H1 (cell line): ENCODE results near the gene GBP4. TPM values are rescaled to one million over a fixed set of nuclear protein-coding genes. Genes with fewer than 3 reads are reported as not detected.

Experiments used
- CTCF ChIA-PET: fragments of 300-600 bp; sonication (Branson Sonifier 250); formaldehyde crosslinking; loops from one replicate; lab custom pipeline; 2021; ENCODE audit not compliant: partially characterized antibody; lab: Charles Lee
- POLR2A ChIA-PET: fragments of 300-600 bp; sonication (Branson Sonifier 250); formaldehyde crosslinking; loops from one replicate; lab custom pipeline; 2021; ENCODE audit warnings: inconsistent platforms; ENCODE audit not compliant: partially characterized antibody; lab: Charles Lee
- DNase-seq, 2 experiments: peaks; one replicate each; pipeline versions ENCODE4 v3.0.0 to v3.0.0-alpha.2; 2010 to 2022; ENCODE audit warnings: low spot score in 2 of 2, low read depth in 1 of 2, mixed read lengths in 1 of 2
- FAIRE-seq: peaks from 2 replicates; lab custom pipeline; 2011; peaks lifted over from hg19 to GRCh38; lab: Jason Lieb, UNC
- H2AFZ ChIP-seq: 2 replicates; pipeline ENCODE4 v1.8.1; 2012; ENCODE audit warnings: low read length, inconsistent platforms
- H2AK5ac ChIP-seq: 2 replicates; pipeline ENCODE4 v1.6.1; 2013; ENCODE audit warnings: low read depth, low read length
- H2BK120ac ChIP-seq: replicated peaks from 2 replicates; pipeline ENCODE3; 2013; ENCODE audit warnings: low read depth, low read length, inconsistent platforms
- H2BK12ac ChIP-seq: 2 replicates; pipeline ENCODE4 v1.6.1; 2013; ENCODE audit warnings: low read depth, low read length
- H2BK15ac ChIP-seq: 2 replicates; pipeline ENCODE4 v1.6.1; 2013; ENCODE audit warnings: low read length
- H2BK20ac ChIP-seq: 2 replicates; pipeline ENCODE4 v1.6.1; 2013; ENCODE audit warnings: low read length
- H2BK5ac ChIP-seq: 2 replicates; pipeline ENCODE4 v1.6.1; 2013; ENCODE audit warnings: low read depth, low read length
- H3K14ac ChIP-seq: 2 replicates; pipeline ENCODE4 v1.6.1; 2013; ENCODE audit warnings: inconsistent platforms; ENCODE audit not compliant: insufficient read length
- H3K18ac ChIP-seq: 2 replicates; pipeline ENCODE4 v1.6.1; 2013; ENCODE audit warnings: low read length; ENCODE audit errors: extremely low read depth
- H3K23ac ChIP-seq: 2 replicates; pipeline ENCODE4 v1.6.1; 2013; ENCODE audit warnings: inconsistent platforms; ENCODE audit not compliant: insufficient read length
- H3K23me2 ChIP-seq: 2 replicates; pipeline ENCODE4 v1.6.1; 2013; ENCODE audit warnings: low read depth, low read length
- H3K27ac ChIP-seq: 2 replicates; pipeline ENCODE4 v1.6.1; 2011; ENCODE audit warnings: low read depth, low read length, inconsistent platforms
- H3K27me3 ChIP-seq, 4 experiments: replicated peaks in 1 of 4; 1 replicate in 1 of 4; 2 replicates in 3 of 4; pipeline versions ENCODE4 v1.6.1 to v1.8.1; 2011 to 2013; ENCODE audit warnings: low read length in 3 of 4, mild to moderate bottlenecking in 3 of 4, inconsistent platforms in 2 of 4, mixed read lengths in 2 of 4, moderate library complexity in 1 of 4; ENCODE audit not compliant: control insufficient read depth in 3 of 4, insufficient read depth in 3 of 4; ENCODE audit errors: extremely low read depth in 1 of 4
- H3K36me3 ChIP-seq, 4 experiments: 2 replicates each; pipeline versions ENCODE4 v1.6.1 to v1.8.1; 2011 to 2013; ENCODE audit warnings: mild to moderate bottlenecking in 4 of 4, low read length in 3 of 4, moderate library complexity in 2 of 4, control low read depth in 1 of 4, inconsistent platforms in 1 of 4; ENCODE audit not compliant: insufficient read depth in 4 of 4, control insufficient read depth in 2 of 4
- H3K4ac ChIP-seq: replicated peaks from 2 replicates; pipeline ENCODE3; 2013; ENCODE audit warnings: low read length, low read depth, mixed read lengths, inconsistent platforms; ENCODE audit not compliant: insufficient read length
- H3K4me1 ChIP-seq, 4 experiments: replicated peaks in 1 of 4; 1 replicate in 1 of 4; 2 replicates in 3 of 4; pipeline versions ENCODE4 v1.6.1 to v1.8.1; 2011 to 2013; ENCODE audit warnings: low read length in 3 of 4, inconsistent platforms in 2 of 4, mixed read lengths in 1 of 4; ENCODE audit not compliant: insufficient read depth in 4 of 4, control insufficient read depth in 3 of 4
- H3K4me2 ChIP-seq, 2 experiments: 2 replicates each; pipeline versions ENCODE4 v1.6.1 to v1.8.1; 2011 to 2013; ENCODE audit warnings: low read depth in 2 of 2, low read length in 2 of 2, control low read depth in 1 of 2, inconsistent platforms in 1 of 2, mild to moderate bottlenecking in 1 of 2; ENCODE audit not compliant: insufficient read depth in 1 of 2
- H3K4me3 ChIP-seq, 4 experiments: fragments of 200-600, 300-600 bp in 1 of 4; sonication (generic), shearing (Covaris generic), sonication (Bioruptor Twin) in 1 of 4; 2 replicates each; pipeline versions ENCODE4 v1.5.1 to v1.8.1; 2011 to 2016; ENCODE audit warnings: low read length in 4 of 4, low read depth in 3 of 4, control low read depth in 2 of 4, inconsistent platforms in 2 of 4, mild to moderate bottlenecking in 2 of 4, mixed read lengths in 1 of 4, moderate library complexity in 1 of 4; ENCODE audit not compliant: insufficient read depth in 2 of 4; ENCODE audit errors: extremely low read depth in 1 of 4
- H3K56ac ChIP-seq: replicated peaks from 2 replicates; pipeline ENCODE3; 2013; ENCODE audit warnings: low read depth, mild to moderate bottlenecking, mixed read lengths, low read length, inconsistent platforms; ENCODE audit not compliant: insufficient read length
- H3K79me1 ChIP-seq: 2 replicates; pipeline ENCODE4 v1.6.1; 2013; ENCODE audit warnings: low read depth, low read length, control low read depth
- H3K79me2 ChIP-seq, 2 experiments: 2 replicates each; pipeline versions ENCODE4 v1.6.1 to v1.8.1; 2012 to 2013; ENCODE audit warnings: low read length in 2 of 2, mild to moderate bottlenecking in 2 of 2, inconsistent platforms in 1 of 2; ENCODE audit not compliant: insufficient read depth in 2 of 2, control insufficient read depth in 1 of 2
- H3K9ac ChIP-seq, 4 experiments: replicated peaks in 1 of 4; 1 replicate in 1 of 4; 2 replicates in 3 of 4; pipeline versions ENCODE4 v1.6.1 to v1.8.1; 2011 to 2013; ENCODE audit warnings: low read depth in 3 of 4, low read length in 3 of 4, control low read depth in 2 of 4, mild to moderate bottlenecking in 2 of 4, moderate library complexity in 2 of 4, inconsistent platforms in 1 of 4; ENCODE audit errors: extremely low read depth in 1 of 4
- H3K9me3 ChIP-seq, 2 experiments: 2 replicates each; pipeline versions ENCODE4 v1.6.1 to v1.8.1; 2012 to 2013; ENCODE audit warnings: mild to moderate bottlenecking in 2 of 2, moderate library complexity in 2 of 2, control low read depth in 1 of 2, inconsistent platforms in 1 of 2, low read depth in 1 of 2, low read length in 1 of 2, mixed read lengths in 1 of 2; ENCODE audit not compliant: insufficient read depth in 2 of 2
- H4K20me1 ChIP-seq, 2 experiments: replicated peaks in 1 of 2; 2 replicates each; pipeline versions ENCODE3 to v1.8.1; 2011 to 2013; ENCODE audit warnings: inconsistent platforms in 2 of 2, low read length in 2 of 2, mild to moderate bottlenecking in 1 of 2; ENCODE audit not compliant: insufficient read depth in 2 of 2, control insufficient read depth in 1 of 2
- H4K5ac ChIP-seq: 2 replicates; pipeline ENCODE4 v1.6.1; 2013; ENCODE audit warnings: low read length, low read depth, mixed read lengths, inconsistent platforms; ENCODE audit not compliant: insufficient read length
- H4K8ac ChIP-seq: 2 replicates; pipeline ENCODE4 v1.8.0; 2013; ENCODE audit warnings: mild to moderate bottlenecking, moderate library complexity, low read length, inconsistent platforms; ENCODE audit not compliant: insufficient read depth; ENCODE audit errors: extremely low read depth
- H4K91ac ChIP-seq: replicated peaks from 2 replicates; pipeline ENCODE3; 2013; ENCODE audit warnings: low read length, mixed read lengths, inconsistent platforms; ENCODE audit not compliant: insufficient read length
- ASH2L ChIP-seq: fragments of 200-600, 300-600 bp; sonication (generic); IDR thresholded peaks from one replicate; pipeline ENCODE4 v1.7.1; 2017; ENCODE audit warnings: low read length
- CEBPB ChIP-seq: IDR thresholded peaks from 2 replicates; pipeline ENCODE4 v1.6.1; 2012; ENCODE audit warnings: low read depth, low read length
- POU5F1 ChIP-seq: IDR thresholded peaks from 2 replicates; pipeline ENCODE4 v1.6.1; 2011; ENCODE audit warnings: low read depth, mild to moderate bottlenecking, low read length, moderate library complexity
- RFX5 ChIP-seq: IDR thresholded peaks from 2 replicates; pipeline ENCODE4 v1.6.1; 2011; ENCODE audit warnings: low read depth, low read length, improper control_type of control experiment, borderline replicate concordance
- SIX5 ChIP-seq: IDR thresholded peaks from 2 replicates; pipeline ENCODE4 v1.6.1; 2011; ENCODE audit warnings: mild to moderate bottlenecking, low read depth, low read length
- SP1 ChIP-seq: IDR thresholded peaks from 2 replicates; pipeline ENCODE4 v1.6.1; 2011; ENCODE audit warnings: low read depth, low read length
- SP4 ChIP-seq: IDR thresholded peaks from 2 replicates; pipeline ENCODE4 v1.6.1; 2012; ENCODE audit warnings: low read length, inconsistent platforms
- WGBS, 2 experiments: shearing (Covaris generic) in 1 of 2; methylation state at CpG; one replicate each; pipeline versions ENCODE4 v1.1.6 to v1.1.7; 2013 to 2015; ENCODE audit warnings: low lambda C conversion rate in 2 of 2, mixed read lengths in 2 of 2, inconsistent platforms in 1 of 2, low coverage in 1 of 2, missing lambda C conversion rate in 1 of 2; ENCODE audit not compliant: insufficient replicate concordance in 2 of 2, insufficient coverage in 1 of 2, insufficient read length in 1 of 2; ENCODE audit errors: extremely low coverage in 1 of 2, missing lambda C conversion rate in 1 of 2; 5-methylcytosine and 5-hydroxymethylcytosine counted together
- polyA plus RNA-seq, 7 experiments: library from polyadenylated mRNA; depleted of rRNA in 3 of 7; stranded (reverse) in 5 of 7; unstranded in 2 of 7; fragments of >200 nt in 5 of 7; fragments of 200-250 nt in 2 of 7; gene quantifications; 1 replicate in 5 of 7; 2 replicates in 1 of 7; 4 replicates in 1 of 7; pipeline versions ENCODE4 v1.2.1 to v1.2.3, GENCODE V29; 2011 to 2013; ENCODE audit warnings: missing spikeins in 2 of 7, mixed read lengths in 2 of 7
- total RNA-seq: library from RNA; stranded (reverse); fragmentation: NEBNext Ultra II Directional; extraction: Animal tissue kit (Norgen Biotek cat#: 25700); gene quantifications from 2 replicates; pipeline ENCODE4 v1.2.1, GENCODE V29; 2021
- TF ChIP-seq, protein P1 (sequence below): IDR thresholded peaks from 2 replicates; pipeline ENCODE4 v1.6.1; 2012; ENCODE audit warnings: low read length, inconsistent platforms

Gene GBP4
- total and polyA plus RNA-seq, 2 of the 8 experiments (the other 6 are each of a cell fraction or from before 2014, with no cell fraction given): 0.02 TPM; not detected in 1

DNA sequence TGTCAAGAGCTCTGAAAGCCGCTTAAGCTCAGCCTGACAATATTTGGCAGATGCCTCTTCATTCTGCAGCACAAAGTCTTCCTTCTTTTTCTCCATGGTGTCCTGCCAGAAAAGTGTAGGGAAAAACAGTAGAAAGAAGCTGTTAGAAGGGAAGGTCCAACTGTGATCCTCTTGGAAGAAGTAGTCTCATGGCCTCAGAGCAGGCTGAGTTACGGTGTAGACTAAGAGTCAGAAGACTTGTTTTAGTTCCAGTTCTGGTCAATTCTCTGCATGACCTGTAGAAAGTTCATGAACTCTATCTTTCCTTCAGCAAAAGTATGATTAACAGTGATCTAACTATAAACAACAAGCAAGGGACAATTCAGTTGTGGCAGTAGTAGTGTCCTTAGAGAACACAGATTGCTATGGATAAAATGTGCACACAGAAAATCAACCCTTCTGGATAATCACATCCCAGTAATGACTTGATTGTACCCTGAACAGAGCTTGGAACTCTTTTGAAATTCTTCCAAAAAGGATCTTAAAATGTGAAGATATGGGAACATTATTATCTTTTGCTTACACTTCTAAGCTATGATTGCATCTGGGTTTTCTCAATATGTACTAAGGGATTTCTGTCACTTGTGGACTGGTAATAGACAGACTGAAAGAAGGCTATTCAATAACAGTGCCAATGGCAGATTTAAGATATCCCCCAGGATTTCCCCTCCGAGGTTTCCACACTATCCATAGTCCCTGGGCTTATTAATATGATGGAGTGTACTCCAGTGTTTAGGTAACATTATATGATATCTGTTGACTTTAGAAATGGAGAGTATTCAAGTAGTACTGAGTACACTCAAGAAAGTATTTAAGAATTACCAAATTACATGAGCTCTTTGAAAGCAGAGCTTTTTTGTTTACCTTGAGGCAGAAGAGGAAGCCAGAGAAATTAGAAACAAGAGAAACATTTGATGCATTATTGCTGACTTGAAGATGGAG lies 50.8 kb downstream of the GBP4 start:
- no peak for FAIRE-seq

More for the DNA sequence above, 50.8 kb downstream of the GBP4 start:
- no peak overlapping the region for H3K4ac ChIP-seq
- TF ChIP-seq SP1 (no peak), RFX5 (no peak), SIX5 (no peak), ASH2L (no peak), SP4 (no peak), POU5F1 (no peak), CEBPB (no peak)
- TF ChIP-seq, protein P1, sequence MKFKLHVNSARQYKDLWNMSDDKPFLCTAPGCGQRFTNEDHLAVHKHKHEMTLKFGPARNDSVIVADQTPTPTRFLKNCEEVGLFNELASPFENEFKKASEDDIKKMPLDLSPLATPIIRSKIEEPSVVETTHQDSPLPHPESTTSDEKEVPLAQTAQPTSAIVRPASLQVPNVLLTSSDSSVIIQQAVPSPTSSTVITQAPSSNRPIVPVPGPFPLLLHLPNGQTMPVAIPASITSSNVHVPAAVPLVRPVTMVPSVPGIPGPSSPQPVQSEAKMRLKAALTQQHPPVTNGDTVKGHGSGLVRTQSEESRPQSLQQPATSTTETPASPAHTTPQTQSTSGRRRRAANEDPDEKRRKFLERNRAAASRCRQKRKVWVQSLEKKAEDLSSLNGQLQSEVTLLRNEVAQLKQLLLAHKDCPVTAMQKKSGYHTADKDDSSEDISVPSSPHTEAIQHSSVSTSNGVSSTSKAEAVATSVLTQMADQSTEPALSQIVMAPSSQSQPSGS: no peak
- TF ChIP-seq, all 59 proteins: peak for 0
- no peak overlapping the region for H2AFZ ChIP-seq
- H2BK15ac ChIP-seq: no peak overlapping the region
- DNase-seq: no peak
- no peaks in the 10 kb centered on the region for H3K23me2 ChIP-seq
- no peak overlapping the region for H4K91ac ChIP-seq
- H3K56ac ChIP-seq: no peak overlapping the region
- H3K9me3 ChIP-seq: no peaks in the 10 kb centered on the region
- 87% methylated on average over 3 of the region's 3 CpGs; no CpG with 5 or more reads in 1 of the 2 experiments for WGBS, 2 experiments
- no peaks in the 10 kb centered on the region for H3K36me3 ChIP-seq
- H3K4me1 ChIP-seq: no peaks in the 10 kb centered on the region
- H3K27me3 ChIP-seq: no peaks in the 10 kb centered on the region
- no peak overlapping the region for H4K5ac ChIP-seq
- no peak overlapping the region for H2BK5ac ChIP-seq
- H3K9ac ChIP-seq: no peak overlapping the region
- H2AK5ac ChIP-seq: no peak overlapping the region
- H3K18ac ChIP-seq: no peak overlapping the region
- H4K20me1 ChIP-seq: no peaks in the 10 kb centered on the region
- no peak overlapping the region for H3K14ac ChIP-seq
- H2BK12ac ChIP-seq: no peak overlapping the region
- no peak overlapping the region for H3K23ac ChIP-seq
- no peak overlapping the region for H3K4me2 ChIP-seq
- H2BK20ac ChIP-seq: no peak overlapping the region
- H3K79me2 ChIP-seq: no peaks in the 10 kb centered on the region
- no peak overlapping the region for H3K4me3 ChIP-seq
- no peak overlapping the region for H2BK120ac ChIP-seq
- POLR2A ChIA-PET: no interaction called here
- CTCF ChIA-PET: interaction anchor here (1.1 to 1.5 kb wide), 4 partner anchors 60 to 208 kb away, joined by 3 read pairs; no protein-coding TSS in a partner anchor
- H4K8ac ChIP-seq: no peak overlapping the region
- H3K27ac ChIP-seq: no peak overlapping the region
- H3K79me1 ChIP-seq: no peaks in the 10 kb centered on the region
